GM13977 (cell line): ENCODE measurements around the gene CDK6.

Source experiments
- DNase-seq: peaks from one replicate; pipeline ENCODE4 v3.0.0; 2012; ENCODE audit warnings: low spot score
- CTCF ChIP-seq: IDR thresholded peaks from 2 replicates; pipeline ENCODE4 v1.5.1; 2012; ENCODE audit warnings: mild to moderate bottlenecking, control low read depth; ENCODE audit not compliant: insufficient read depth; ENCODE audit errors: extremely low read depth, missing control alignments
- in situ Hi-C: fragments of 300-500 bp; cut with MboI; formaldehyde crosslinking; loops from one replicate; pipeline ENCODE4 v1.12.0; 2022; ENCODE audit warnings: low sequenced_read_pairs, low pct_unique_long_range_greater_than_20kb, mixed read lengths, inconsistent platforms; ENCODE audit not compliant: unreplicated experiment

The CDK6 gene

GRCh38 chr7:92793656-92794205 is 42.6 kb downstream of the CDK6 start:
- no peak for TF ChIP-seq CTCF
- DNase-seq: no peak
- in situ Hi-C loops: no loop called here

- in situ Hi-C loops: no loop called here
- no peak for TF ChIP-seq CTCF
- no peak for DNase-seq
Observed at GRCh38 chr7:92790992-92791391, 45.4 kb downstream of the CDK6 start.

- no peak for TF ChIP-seq CTCF
- DNase-seq: no peak
- in situ Hi-C loops: no loop called here
Observed at GRCh38 chr7:92788559-92789183, 47.7 kb downstream of the CDK6 start.

GRCh38 chr7:92785923-92786322 is 50.5 kb downstream of the CDK6 start:
- no peak for TF ChIP-seq CTCF
- DNase-seq: no peak
- in situ Hi-C loops: no loop called here

GRCh38 chr7:92784935-92785334 is 51.4 kb downstream of the CDK6 start:
- no peak for DNase-seq
- no peak for TF ChIP-seq CTCF
- in situ Hi-C loops: no loop called here

- no peak for TF ChIP-seq CTCF
- DNase-seq: no peak
- in situ Hi-C loops: no loop called here
Observed at GRCh38 chr7:92783260-92784201, 52.8 kb downstream of the CDK6 start.
